WTC11 (cell line): ENCODE data around the gene PKHD1. TPM values are rescaled to one million over a fixed set of nuclear protein-coding genes. Genes with fewer than 3 reads are reported as not detected.

Experiments used
- ATAC-seq: fragments of 200-7000 bp; cut with Tn5 transposase; 2 replicates; pipeline ENCODE4 v1.10.0; 2021; ENCODE audit warnings: mild to moderate bottlenecking, moderate library complexity
- CTCF ChIA-PET: fragments of 300-600 bp; sonication (Branson Sonifier 250); formaldehyde crosslinking; loops from one replicate; lab custom pipeline; 2021; ENCODE audit warnings: antibody characterized with exemption; lab: Charles Lee
- POLR2A ChIA-PET: fragments of 350-600 bp; sonication (Branson Sonifier 250); formaldehyde crosslinking; loops from one replicate; lab custom pipeline; 2021; ENCODE audit warnings: antibody characterized with exemption; lab: Charles Lee
- DNase-seq: peaks from one replicate; pipeline ENCODE4 v3.0.0; 2021; ENCODE audit warnings: low spot score
- H3K27ac Mint-ChIP-seq: 2 replicates; pipeline ENCODE4 v1.8.0; 2021; ENCODE audit warnings: mixed read lengths
- H3K27me3 Mint-ChIP-seq: 2 replicates; pipeline ENCODE4 v1.8.0; 2021; ENCODE audit warnings: low read depth, mild to moderate bottlenecking, moderate library complexity, mixed read lengths
- H3K36me3 Mint-ChIP-seq: 2 replicates; pipeline ENCODE4 v1.8.0; 2021; ENCODE audit warnings: mixed read lengths
- H3K4me1 Mint-ChIP-seq: 2 replicates; pipeline ENCODE4 v1.8.0; 2022; ENCODE audit warnings: mixed read lengths
- H3K4me3 Mint-ChIP-seq: 2 replicates; pipeline ENCODE4 v1.8.0; 2021; ENCODE audit warnings: mild to moderate bottlenecking, moderate library complexity, mixed read lengths
- H3K9me3 Mint-ChIP-seq: 2 replicates; pipeline ENCODE4 v1.8.0; 2021; ENCODE audit warnings: mixed read lengths
- CBFB ChIP-seq: sonication (generic); formaldehyde crosslinking; IDR thresholded peaks from 2 replicates; pipeline ENCODE4 v1.8.1; 2022; ENCODE audit warnings: mild to moderate bottlenecking, low read depth, missing genetic modification reagents
- EMX1 ChIP-seq: fragments of 250-450 bp; sonication (Bioruptor Pico); IDR thresholded peaks from 2 replicates; pipeline ENCODE4 v1.8.0; 2021; ENCODE audit warnings: mild to moderate bottlenecking
- GRHL2 ChIP-seq: fragments of 250-450 bp; sonication (Bioruptor Pico); IDR thresholded peaks from 2 replicates; pipeline ENCODE4 v1.8.0; 2022; ENCODE audit warnings: mild to moderate bottlenecking, moderate library complexity; ENCODE audit not compliant: insufficient replicate concordance, severe bottlenecking
- JAZF1 ChIP-seq: fragments of 250-450 bp; sonication (Bioruptor Pico); IDR thresholded peaks from 2 replicates; pipeline ENCODE4 v1.9.0; 2021; ENCODE audit warnings: moderate library complexity, mild to moderate bottlenecking, inconsistent platforms
- NFYB ChIP-seq: sonication (generic); formaldehyde crosslinking; conservative IDR thresholded peaks from 2 replicates; pipeline ENCODE4 v1.8.0; 2022; ENCODE audit warnings: low read depth, missing genetic modification reagents
- NR3C1 ChIP-seq: sonication (generic); formaldehyde crosslinking; conservative IDR thresholded peaks from 2 replicates; pipeline ENCODE4 v1.8.1; 2023; ENCODE audit warnings: low read depth, mild to moderate bottlenecking, missing genetic modification reagents
- TCF7 ChIP-seq: sonication (generic); formaldehyde crosslinking; IDR thresholded peaks from 2 replicates; pipeline ENCODE4 v1.8.0; 2022; ENCODE audit warnings: mild to moderate bottlenecking, low read depth, missing genetic modification reagents, moderate library complexity
- total RNA-seq: library from RNA; stranded (reverse); gene quantifications from 3 replicates; pipeline ENCODE4 v1.2.3, GENCODE V29; 2021
- TF ChIP-seq, protein P1 (sequence below): sonication (generic); formaldehyde crosslinking; IDR thresholded peaks from 2 replicates; pipeline ENCODE4 v1.8.0; 2023; ENCODE audit warnings: missing genetic modification reagents
- TF ChIP-seq, protein P2 (sequence below): fragments of 250-450 bp; sonication (Bioruptor Pico); IDR thresholded peaks from 2 replicates; pipeline ENCODE4 v1.9.0; 2021; ENCODE audit warnings: mild to moderate bottlenecking
- TF ChIP-seq, protein P3 (sequence below): sonication (generic); formaldehyde crosslinking; IDR thresholded peaks from 2 replicates; pipeline ENCODE4 v1.8.0; 2022; ENCODE audit warnings: mild to moderate bottlenecking, missing genetic modification reagents
- TF ChIP-seq, protein P4 (sequence below): sonication (generic); formaldehyde crosslinking; IDR thresholded peaks from 2 replicates; pipeline ENCODE4 v1.8.0; 2022; ENCODE audit warnings: mild to moderate bottlenecking, missing genetic modification reagents
- TF ChIP-seq, protein P5 (sequence below): sonication (generic); formaldehyde crosslinking; IDR thresholded peaks from 2 replicates; pipeline ENCODE4 v1.8.1; 2023; ENCODE audit warnings: mild to moderate bottlenecking, missing genetic modification reagents, moderate library complexity
- TF ChIP-seq, protein P6 (sequence below): fragments of 250-450 bp; sonication (Bioruptor Pico); IDR thresholded peaks from 2 replicates; pipeline ENCODE4 v1.8.0; 2021; ENCODE audit warnings: mild to moderate bottlenecking
- TF ChIP-seq, protein P7 (sequence below): sonication (generic); formaldehyde crosslinking; IDR thresholded peaks from 2 replicates; pipeline ENCODE4 v1.8.0; 2022; ENCODE audit warnings: mild to moderate bottlenecking, missing genetic modification reagents
- TF ChIP-seq, protein P8 (sequence below): sonication (generic); formaldehyde crosslinking; IDR thresholded peaks from 2 replicates; pipeline ENCODE4 v1.8.1; 2022; ENCODE audit warnings: mild to moderate bottlenecking, moderate library complexity, missing genetic modification reagents

PKHD1 gene
- total RNA-seq, 1 experiment from 2014 or later = 0.15 TPM

DNA sequence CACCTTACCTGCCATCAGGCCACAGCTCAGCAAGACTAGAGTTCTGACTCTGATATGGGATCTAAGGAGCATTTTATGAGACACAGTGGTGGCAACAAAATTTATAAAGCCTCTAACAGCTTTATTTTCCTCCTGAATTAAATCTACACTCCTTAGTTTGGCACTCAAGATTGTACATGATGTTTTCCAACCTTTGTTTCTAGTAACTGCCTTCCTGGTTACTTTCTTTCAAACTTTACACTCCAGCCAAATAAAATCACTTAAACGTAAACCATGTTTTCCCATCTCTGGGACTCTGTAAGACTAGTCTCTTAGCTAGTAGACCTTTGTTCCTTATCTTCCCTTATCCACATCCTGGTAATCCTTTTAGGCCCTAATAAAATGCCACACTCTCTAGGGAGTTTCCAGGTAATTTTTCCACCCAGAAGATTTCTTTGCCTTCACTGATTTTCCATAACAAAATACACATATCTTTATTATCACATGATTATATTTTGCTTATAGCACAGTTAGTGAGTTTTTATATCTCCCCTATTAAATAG is 92.1 kb downstream of the PKHD1 start:
- ATAC-seq (no peak), DNase-seq (no peak)
- Mint-ChIP-seq H3K4me1 (peaks cover 8% of the 10 kb centered on the region; the same call in 1 of the 2 replicates), H3K27me3 (no peaks in the 10 kb centered on the region; the same call in 1 of the 2 replicates), H3K36me3 (no peaks in the 10 kb centered on the region), H3K4me3 (no peak overlapping the region), H3K27ac (no peak overlapping the region), H3K9me3 (no peaks in the 10 kb centered on the region)
- POLR2A ChIA-PET = no interaction called here
- CTCF ChIA-PET = interaction anchor here (0.7 kb wide), 1 partner anchor 68 kb away, joined by 3 read pairs; no protein-coding TSS in a partner anchor
- TF ChIP-seq GRHL2 (CRISPR knock-in tag) = no peak
- TF ChIP-seq, protein P1, sequence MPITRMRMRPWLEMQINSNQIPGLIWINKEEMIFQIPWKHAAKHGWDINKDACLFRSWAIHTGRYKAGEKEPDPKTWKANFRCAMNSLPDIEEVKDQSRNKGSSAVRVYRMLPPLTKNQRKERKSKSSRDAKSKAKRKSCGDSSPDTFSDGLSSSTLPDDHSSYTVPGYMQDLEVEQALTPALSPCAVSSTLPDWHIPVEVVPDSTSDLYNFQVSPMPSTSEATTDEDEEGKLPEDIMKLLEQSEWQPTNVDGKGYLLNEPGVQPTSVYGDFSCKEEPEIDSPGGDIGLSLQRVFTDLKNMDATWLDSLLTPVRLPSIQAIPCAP (CRISPR knock-in tag) = no peak

DNA sequence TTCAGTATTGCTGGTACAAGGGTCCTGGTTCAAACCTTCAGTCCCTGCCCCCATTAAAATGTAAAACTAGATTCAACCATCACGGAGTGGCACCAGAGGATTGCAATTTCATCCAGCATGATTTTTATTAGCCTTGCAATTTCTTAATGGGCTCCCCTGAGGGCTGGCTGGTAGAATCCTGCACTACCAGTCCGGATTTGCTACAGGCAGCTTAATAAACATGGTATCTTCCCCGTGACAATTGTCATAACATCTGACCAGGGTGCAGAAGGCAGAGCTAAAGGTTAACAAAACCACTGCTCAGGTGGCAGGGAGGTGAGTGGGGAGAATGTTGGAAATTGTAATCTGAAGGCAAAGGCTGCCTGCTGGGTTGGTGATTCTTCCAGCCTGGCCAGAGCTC is 94.5 kb downstream of the PKHD1 start:
- ChIA-PET CTCF (interaction anchor here (1.2 kb wide), 1 partner anchor 9 kb away, joined by 3 read pairs; no protein-coding TSS in a partner anchor), POLR2A (no interaction called here)
- H3K4me1 Mint-ChIP-seq = peaks cover 8% of the 10 kb centered on the region; the same call in 1 of the 2 replicates
- TF ChIP-seq NR3C1 (CRISPR knock-in tag) = no peak
- TF ChIP-seq, protein P2, sequence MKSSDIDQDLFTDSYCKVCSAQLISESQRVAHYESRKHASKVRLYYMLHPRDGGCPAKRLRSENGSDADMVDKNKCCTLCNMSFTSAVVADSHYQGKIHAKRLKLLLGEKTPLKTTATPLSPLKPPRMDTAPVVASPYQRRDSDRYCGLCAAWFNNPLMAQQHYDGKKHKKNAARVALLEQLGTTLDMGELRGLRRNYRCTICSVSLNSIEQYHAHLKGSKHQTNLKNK (CRISPR knock-in tag) = no peak
- TF ChIP-seq, protein P3, sequence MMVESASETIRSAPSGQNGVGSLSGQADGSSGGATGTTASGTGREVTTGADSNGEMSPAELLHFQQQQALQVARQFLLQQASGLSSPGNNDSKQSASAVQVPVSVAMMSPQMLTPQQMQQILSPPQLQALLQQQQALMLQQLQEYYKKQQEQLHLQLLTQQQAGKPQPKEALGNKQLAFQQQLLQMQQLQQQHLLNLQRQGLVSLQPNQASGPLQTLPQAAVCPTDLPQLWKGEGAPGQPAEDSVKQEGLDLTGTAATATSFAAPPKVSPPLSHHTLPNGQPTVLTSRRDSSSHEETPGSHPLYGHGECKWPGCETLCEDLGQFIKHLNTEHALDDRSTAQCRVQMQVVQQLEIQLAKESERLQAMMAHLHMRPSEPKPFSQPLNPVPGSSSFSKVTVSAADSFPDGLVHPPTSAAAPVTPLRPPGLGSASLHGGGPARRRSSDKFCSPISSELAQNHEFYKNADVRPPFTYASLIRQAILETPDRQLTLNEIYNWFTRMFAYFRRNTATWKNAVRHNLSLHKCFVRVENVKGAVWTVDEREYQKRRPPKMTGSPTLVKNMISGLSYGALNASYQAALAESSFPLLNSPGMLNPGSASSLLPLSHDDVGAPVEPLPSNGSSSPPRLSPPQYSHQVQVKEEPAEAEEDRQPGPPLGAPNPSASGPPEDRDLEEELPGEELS (CRISPR knock-in tag) = no peak
- TF ChIP-seq, protein P4, sequence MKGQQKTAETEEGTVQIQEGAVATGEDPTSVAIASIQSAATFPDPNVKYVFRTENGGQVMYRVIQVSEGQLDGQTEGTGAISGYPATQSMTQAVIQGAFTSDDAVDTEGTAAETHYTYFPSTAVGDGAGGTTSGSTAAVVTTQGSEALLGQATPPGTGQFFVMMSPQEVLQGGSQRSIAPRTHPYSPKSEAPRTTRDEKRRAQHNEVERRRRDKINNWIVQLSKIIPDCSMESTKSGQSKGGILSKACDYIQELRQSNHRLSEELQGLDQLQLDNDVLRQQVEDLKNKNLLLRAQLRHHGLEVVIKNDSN (CRISPR knock-in tag) = no peak
- TF ChIP-seq CBFB (CRISPR knock-in tag) = no peak
- TF ChIP-seq, protein P5, sequence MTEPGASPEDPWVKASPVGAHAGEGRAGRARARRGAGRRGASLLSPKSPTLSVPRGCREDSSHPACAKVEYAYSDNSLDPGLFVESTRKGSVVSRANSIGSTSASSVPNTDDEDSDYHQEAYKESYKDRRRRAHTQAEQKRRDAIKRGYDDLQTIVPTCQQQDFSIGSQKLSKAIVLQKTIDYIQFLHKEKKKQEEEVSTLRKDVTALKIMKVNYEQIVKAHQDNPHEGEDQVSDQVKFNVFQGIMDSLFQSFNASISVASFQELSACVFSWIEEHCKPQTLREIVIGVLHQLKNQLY (CRISPR knock-in tag) = no peak
- TF ChIP-seq TCF7 = no peak
- no peak for TF ChIP-seq NFYB
- no peak for TF ChIP-seq JAZF1
- TF ChIP-seq, protein P6, sequence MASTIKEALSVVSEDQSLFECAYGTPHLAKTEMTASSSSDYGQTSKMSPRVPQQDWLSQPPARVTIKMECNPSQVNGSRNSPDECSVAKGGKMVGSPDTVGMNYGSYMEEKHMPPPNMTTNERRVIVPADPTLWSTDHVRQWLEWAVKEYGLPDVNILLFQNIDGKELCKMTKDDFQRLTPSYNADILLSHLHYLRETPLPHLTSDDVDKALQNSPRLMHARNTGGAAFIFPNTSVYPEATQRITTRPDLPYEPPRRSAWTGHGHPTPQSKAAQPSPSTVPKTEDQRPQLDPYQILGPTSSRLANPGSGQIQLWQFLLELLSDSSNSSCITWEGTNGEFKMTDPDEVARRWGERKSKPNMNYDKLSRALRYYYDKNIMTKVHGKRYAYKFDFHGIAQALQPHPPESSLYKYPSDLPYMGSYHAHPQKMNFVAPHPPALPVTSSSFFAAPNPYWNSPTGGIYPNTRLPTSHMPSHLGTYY (CRISPR knock-in tag) = no peak
- TF ChIP-seq EMX1 (CRISPR knock-in tag) = no peak
- TF ChIP-seq, protein P7, sequence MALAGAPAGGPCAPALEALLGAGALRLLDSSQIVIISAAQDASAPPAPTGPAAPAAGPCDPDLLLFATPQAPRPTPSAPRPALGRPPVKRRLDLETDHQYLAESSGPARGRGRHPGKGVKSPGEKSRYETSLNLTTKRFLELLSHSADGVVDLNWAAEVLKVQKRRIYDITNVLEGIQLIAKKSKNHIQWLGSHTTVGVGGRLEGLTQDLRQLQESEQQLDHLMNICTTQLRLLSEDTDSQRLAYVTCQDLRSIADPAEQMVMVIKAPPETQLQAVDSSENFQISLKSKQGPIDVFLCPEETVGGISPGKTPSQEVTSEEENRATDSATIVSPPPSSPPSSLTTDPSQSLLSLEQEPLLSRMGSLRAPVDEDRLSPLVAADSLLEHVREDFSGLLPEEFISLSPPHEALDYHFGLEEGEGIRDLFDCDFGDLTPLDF (CRISPR knock-in tag) = no peak
- TF ChIP-seq, protein P8, sequence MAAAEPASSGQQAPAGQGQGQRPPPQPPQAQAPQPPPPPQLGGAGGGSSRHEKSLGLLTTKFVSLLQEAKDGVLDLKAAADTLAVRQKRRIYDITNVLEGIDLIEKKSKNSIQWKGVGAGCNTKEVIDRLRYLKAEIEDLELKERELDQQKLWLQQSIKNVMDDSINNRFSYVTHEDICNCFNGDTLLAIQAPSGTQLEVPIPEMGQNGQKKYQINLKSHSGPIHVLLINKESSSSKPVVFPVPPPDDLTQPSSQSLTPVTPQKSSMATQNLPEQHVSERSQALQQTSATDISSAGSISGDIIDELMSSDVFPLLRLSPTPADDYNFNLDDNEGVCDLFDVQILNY (CRISPR knock-in tag) = no peak
- no peak for DNase-seq
- no peaks in the 10 kb centered on the region for H3K36me3 Mint-ChIP-seq
- H3K27ac Mint-ChIP-seq = no peak overlapping the region
- no peaks in the 10 kb centered on the region for H3K27me3 Mint-ChIP-seq
- no peak for ATAC-seq
- H3K4me3 Mint-ChIP-seq = no peak overlapping the region
- H3K9me3 Mint-ChIP-seq = no peaks in the 10 kb centered on the region
